Thoracic aorta (tissue), 2 donors: Measurements from ENCODE around the gene HIC2. TPM values are rescaled to one million over a fixed set of nuclear protein-coding genes. Genes with fewer than 3 reads are reported as not detected.

Source experiments
- ATAC-seq: fragments of 150-250 bp; one replicate; pipeline ENCODE4 v1.8.0; 2017; ENCODE audit warnings: low read depth; ENCODE audit not compliant: insufficient number of reproducible peaks, low FRiP score
- DNase-seq: peaks from one replicate; pipeline ENCODE4 v3.0.0-alpha.2; 2020; ENCODE audit warnings: low spot score
- H3K27ac ChIP-seq, 2 donors: fragments of 200-600 bp; sonication (generic); 1 replicate in 1 of 2; 2 replicates in 1 of 2; pipeline ENCODE4 v1.5.1; 2016; ENCODE audit warnings: mild to moderate bottlenecking in 2 of 2, moderate library complexity in 2 of 2
- H3K27me3 ChIP-seq: fragments of 200-600 bp; sonication (generic); replicated peaks from 2 replicates; pipeline ENCODE4 v1.6.0; 2016; ENCODE audit warnings: mild to moderate bottlenecking; ENCODE audit not compliant: insufficient read depth
- H3K36me3 ChIP-seq: fragments of 200-600 bp; sonication (generic); one replicate; pipeline ENCODE4 v1.5.1; 2016
- H3K4me1 ChIP-seq, 2 donors: fragments of 200-600 bp; sonication (generic); 1 replicate in 1 of 2; 2 replicates in 1 of 2; pipeline versions ENCODE4 v1.5.1 to v1.6.0; 2016; ENCODE audit warnings: low read depth in 2 of 2, mild to moderate bottlenecking in 1 of 2; ENCODE audit not compliant: control insufficient read depth in 1 of 2
- H3K4me3 ChIP-seq: fragments of 200-600 bp; sonication (generic); 2 replicates; pipeline ENCODE4 v1.5.1; 2016; ENCODE audit warnings: mild to moderate bottlenecking
- H3K9me3 ChIP-seq: fragments of 200-600 bp; sonication (generic); 2 replicates; pipeline ENCODE4 v1.5.1; 2016
- total RNA-seq, 2 donors: library from RNA; depleted of rRNA; stranded (reverse); fragments of >200 nt; gene quantifications; one replicate each; pipeline versions ENCODE4 v1.1.0 to v1.2.3, GENCODE V29; 2016
- TF ChIP-seq, protein P1 (sequence below): fragments of 200-600 bp; sonication (generic); IDR thresholded peaks from one replicate; pipeline ENCODE4 v1.5.1; 2019; ENCODE audit warnings: antibody characterized with exemption

HIC2 gene
- total RNA-seq, 2 donors from 2014 or later, result 2.8 to 8.2 TPM

DNA sequence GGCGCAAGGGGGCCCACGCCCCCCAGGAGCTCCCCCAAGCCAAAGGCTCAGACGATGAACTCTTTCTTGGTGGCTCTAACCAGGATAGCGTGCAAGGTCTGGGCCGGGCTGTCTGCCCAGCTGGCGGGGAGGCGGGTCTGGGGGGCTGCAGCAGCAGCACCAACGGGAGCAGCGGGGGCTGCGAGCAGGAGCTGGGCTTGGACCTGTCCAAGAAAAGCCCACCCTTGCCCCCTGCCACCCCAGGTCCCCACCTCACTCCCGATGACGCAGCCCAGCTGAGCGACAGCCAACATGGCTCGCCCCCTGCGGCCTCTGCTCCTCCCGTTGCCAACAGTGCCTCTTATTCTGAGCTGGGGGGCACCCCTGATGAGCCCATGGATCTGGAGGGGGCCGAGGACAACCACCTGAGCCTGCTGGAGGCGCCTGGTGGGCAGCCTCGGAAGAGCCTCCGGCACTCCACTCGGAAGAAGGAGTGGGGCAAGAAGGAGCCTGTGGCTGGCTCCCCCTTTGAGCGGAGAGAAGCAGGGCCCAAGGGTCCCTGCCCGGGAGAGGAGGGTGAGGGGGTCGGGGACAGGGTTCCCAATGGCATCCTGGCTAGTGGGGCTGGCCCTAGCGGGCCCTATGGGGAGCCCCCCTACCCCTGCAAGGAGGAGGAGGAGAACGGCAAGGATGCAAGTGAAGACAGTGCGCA is 28.4 kb downstream of the HIC2 start:
- TF ChIP-seq, protein P1, sequence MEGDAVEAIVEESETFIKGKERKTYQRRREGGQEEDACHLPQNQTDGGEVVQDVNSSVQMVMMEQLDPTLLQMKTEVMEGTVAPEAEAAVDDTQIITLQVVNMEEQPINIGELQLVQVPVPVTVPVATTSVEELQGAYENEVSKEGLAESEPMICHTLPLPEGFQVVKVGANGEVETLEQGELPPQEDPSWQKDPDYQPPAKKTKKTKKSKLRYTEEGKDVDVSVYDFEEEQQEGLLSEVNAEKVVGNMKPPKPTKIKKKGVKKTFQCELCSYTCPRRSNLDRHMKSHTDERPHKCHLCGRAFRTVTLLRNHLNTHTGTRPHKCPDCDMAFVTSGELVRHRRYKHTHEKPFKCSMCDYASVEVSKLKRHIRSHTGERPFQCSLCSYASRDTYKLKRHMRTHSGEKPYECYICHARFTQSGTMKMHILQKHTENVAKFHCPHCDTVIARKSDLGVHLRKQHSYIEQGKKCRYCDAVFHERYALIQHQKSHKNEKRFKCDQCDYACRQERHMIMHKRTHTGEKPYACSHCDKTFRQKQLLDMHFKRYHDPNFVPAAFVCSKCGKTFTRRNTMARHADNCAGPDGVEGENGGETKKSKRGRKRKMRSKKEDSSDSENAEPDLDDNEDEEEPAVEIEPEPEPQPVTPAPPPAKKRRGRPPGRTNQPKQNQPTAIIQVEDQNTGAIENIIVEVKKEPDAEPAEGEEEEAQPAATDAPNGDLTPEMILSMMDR, result no peak
- Histone ChIP-seq H3K36me3 (peaks cover 22% of the 10 kb centered on the region), H3K4me1 (no peaks in the 10 kb centered on the region), H3K27ac (no peak overlapping the region), H3K9me3 (no peaks in the 10 kb centered on the region), H3K4me3 (no peak overlapping the region), H3K27me3 (no peaks in the 10 kb centered on the region)
- no peak for ATAC-seq
- DNase-seq, result no peak

DNA sequence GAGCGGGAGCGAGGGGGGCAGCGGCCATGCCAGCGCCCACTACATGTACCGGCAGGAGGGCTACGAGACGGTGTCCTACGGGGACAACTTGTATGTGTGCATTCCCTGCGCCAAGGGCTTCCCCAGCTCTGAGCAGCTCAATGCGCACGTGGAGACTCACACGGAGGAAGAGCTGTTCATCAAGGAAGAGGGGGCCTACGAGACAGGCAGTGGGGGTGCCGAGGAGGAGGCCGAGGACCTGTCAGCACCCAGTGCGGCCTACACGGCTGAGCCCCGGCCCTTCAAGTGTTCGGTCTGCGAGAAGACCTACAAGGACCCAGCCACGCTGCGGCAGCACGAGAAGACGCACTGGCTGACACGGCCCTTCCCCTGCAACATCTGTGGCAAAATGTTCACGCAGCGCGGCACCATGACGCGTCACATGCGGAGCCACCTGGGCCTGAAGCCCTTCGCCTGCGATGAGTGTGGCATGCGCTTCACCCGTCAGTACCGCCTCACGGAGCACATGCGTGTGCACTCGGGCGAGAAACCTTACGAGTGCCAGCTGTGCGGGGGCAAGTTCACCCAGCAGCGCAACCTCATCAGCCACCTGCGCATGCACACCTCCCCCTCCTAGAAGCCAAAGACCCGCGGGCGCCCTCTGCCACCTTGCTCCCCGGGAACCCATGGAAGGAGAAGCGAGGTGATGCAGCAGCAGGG is 29.1 kb downstream of the HIC2 start:
- no peak for DNase-seq
- Histone ChIP-seq H3K9me3 (no peaks in the 10 kb centered on the region), H3K4me1 (no peaks in the 10 kb centered on the region), H3K36me3 (peaks cover 22% of the 10 kb centered on the region), H3K27me3 (no peaks in the 10 kb centered on the region), H3K27ac (no peak overlapping the region), H3K4me3 (no peak overlapping the region)
- TF ChIP-seq, protein P1, result no peak
- no peak for ATAC-seq

DNA sequence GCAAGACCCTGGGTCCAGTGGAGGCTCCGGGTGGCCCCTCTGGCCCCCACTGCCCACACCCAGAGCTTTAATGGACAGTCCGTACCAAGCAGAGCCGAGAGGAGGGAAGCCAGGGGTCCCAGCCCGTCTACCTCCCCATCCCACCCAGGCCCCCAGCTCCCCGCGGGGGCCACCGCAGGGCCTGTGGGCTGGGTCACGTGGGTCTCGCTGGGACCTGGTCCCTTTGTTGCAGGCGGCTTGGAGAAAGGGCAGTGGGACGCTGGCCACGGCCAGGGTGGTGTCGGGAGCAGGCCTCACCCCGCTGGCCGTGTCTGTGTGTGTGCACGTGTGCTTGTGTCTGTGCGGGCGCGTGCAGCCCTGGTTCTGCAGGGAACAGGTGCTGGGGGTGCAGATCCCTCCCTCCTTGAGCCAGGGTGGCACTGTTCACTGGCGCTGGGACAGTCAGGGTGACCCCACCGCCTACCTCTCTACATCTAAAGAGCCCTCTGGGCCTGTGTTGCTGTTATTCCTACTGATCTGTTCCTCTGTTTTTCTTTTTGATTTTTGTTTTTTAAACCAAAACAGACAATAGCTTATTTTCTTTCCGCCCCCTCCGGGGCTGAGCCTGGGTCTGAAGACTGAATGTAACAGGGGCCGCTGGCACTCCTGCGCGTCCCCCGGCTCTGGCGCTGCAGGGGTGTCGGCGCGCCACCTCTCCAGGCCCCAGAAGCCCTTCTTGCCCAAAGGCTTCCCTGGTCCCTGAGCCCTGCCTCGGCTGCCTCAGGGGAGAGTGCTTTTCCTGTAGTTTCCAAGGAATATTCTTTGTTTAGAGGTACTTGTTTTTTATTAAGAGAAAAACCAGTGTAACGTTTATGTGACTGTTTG is 29.9 kb downstream of the HIC2 start:
- no peak for ATAC-seq
- H3K27me3 ChIP-seq, result no peaks in the 10 kb centered on the region

DNA sequence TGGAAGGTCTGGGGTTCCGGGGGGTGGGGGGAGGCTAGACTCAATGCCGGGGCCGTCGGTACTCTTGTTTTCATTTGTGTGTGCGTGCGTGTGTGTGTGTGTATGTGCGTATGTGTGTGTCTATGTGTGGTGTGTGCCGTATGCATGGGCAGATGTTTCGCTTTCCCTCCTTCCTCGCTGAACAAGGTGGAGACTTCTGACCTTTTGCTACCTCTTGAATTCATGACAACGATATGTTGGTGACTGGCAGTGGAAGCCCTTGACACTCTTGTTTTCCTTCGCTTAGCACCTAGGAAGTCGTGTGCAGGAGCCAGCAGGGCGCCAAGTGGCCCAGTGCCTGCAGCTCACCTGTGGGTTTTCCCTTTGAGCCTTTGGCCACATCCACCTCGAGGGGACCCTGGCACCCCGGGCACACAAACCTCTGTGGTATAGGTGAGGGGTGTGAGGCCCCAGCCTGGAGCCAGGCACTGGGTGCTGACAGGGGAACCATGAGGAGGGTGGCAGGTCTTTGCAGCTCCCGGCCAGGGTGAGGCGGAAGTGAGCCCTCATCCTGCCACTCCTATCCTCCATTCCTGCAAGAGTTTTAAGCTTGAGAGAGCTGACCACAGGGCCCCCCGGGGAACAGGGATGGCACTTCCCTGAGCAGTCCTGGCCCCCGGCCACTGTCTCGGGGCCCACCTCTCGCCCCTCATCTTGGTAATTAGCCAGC is 30.7 kb downstream of the HIC2 start:
- no peaks in the 10 kb centered on the region for H3K4me1 ChIP-seq
- no peak for DNase-seq
- H3K36me3 ChIP-seq, result peaks cover 22% of the 10 kb centered on the region
- no peaks in the 10 kb centered on the region for H3K27me3 ChIP-seq
- H3K9me3 ChIP-seq, result no peaks in the 10 kb centered on the region
- TF ChIP-seq, protein P1, result no peak
- H3K27ac ChIP-seq, result no peak overlapping the region
- ATAC-seq, result no peak
- H3K4me3 ChIP-seq, result no peak overlapping the region

More for the DNA sequence above, 29.9 kb downstream of the HIC2 start:
- no peak for DNase-seq
- Histone ChIP-seq H3K4me3 (no peak overlapping the region), H3K4me1 (no peaks in the 10 kb centered on the region), H3K36me3 (peaks cover 22% of the 10 kb centered on the region), H3K9me3 (no peaks in the 10 kb centered on the region), H3K27ac (no peak overlapping the region)
- TF ChIP-seq, protein P1, result no peak
